Measurements from ENCODE around the gene PFN1. TPM values are rescaled to one million over a fixed set of nuclear protein-coding genes. Genes with fewer than 3 reads are reported as not detected.

PFN1 gene
- polyA plus RNA-seq (2013, experiment 1 of 2), result 1,651 TPM
- 1,671 TPM for polyA plus RNA-seq (2013, experiment 2 of 2)

- H3K14ac ChIP-seq (ENCODE audit: low read length in 2 of 2), result peak within 1 kb of the TSS; percentile 50 to 100
- 0% methylated on average over 33 of the region's 59 CpGs for WGBS
Measured at GRCh38 chr17:4948166-4948930, at the start of gene PFN1. Gene PFN1, minus strand, starts transcription at chr17:4948530. Its CDS starts 136 bp downstream, at chr17:4948394.

GRCh38 chr17:4997302-4998026, 49.1 kb upstream of the PFN1 start, which contains the start of the genes INCA1 and KIF1C:
Gene INCA1, minus strand, starts transcription at chr17:4997522. Its CDS starts 3,085 bp downstream, at chr17:4994437.
Gene KIF1C, plus strand, starts transcription at chr17:4997950. Its CDS starts 2,297 bp downstream, at chr17:5000247.
- Histone ChIP-seq H2BK120ac (ENCODE audit: low read depth, low read length) (peak within 1 kb of the TSS; percentile 88), H2BK12ac (ENCODE audit: low read length in 2 of 2) (peak within 1 kb of the TSS; percentile 38 to 61)

More at GRCh38 chr17:4948166-4948930, at the start of gene PFN1:
- H2BK5ac ChIP-seq (ENCODE audit: low read depth, low read length, poor library complexity, severe bottlenecking), result peak within 1 kb of the TSS; percentile 99
- H3K4ac ChIP-seq (ENCODE audit: low read depth in 1 of 2, low read length in 2 of 2), result peak within 1 kb of the TSS; percentile 99 to 100
- peaks cover 29 to 35% of the 10 kb centered on the region in 2 experiments for H3K36me3 ChIP-seq (ENCODE audit: control insufficient read depth in 1 of 2, insufficient read depth in 2 of 2, low read depth in 1 of 2, low read length in 2 of 2)
- H3K9ac ChIP-seq (ENCODE audit: low read length), result peak within 1 kb of the TSS; percentile 97
- no peaks in the 10 kb centered on the region for H3K9me3 ChIP-seq (ENCODE audit: control insufficient read depth, low read length)
- peak within 1 kb of the TSS; percentile 100 for H3K27ac ChIP-seq (ENCODE audit: low read length, poor library complexity, severe bottlenecking)
- peak; percentile 96 for DNase-seq
- H2AFZ ChIP-seq (ENCODE audit: low read depth, low read length), result peak within 1 kb of the TSS; percentile 36
- peaks cover 9% of the 10 kb centered on the region for H3K79me1 ChIP-seq (replicated peaks; ENCODE audit: low read length, poor library complexity, severe bottlenecking)
- H2AK5ac ChIP-seq (ENCODE audit: low read length, severe bottlenecking), result peak within 1 kb of the TSS; percentile 99
- peak within 1 kb of the TSS; percentile 87 for H2BK12ac ChIP-seq (ENCODE audit: low read length in 2 of 2)
- peak within 1 kb of the TSS; percentile 96 for H4K8ac ChIP-seq (ENCODE audit: low read length)
- peak within 1 kb of the TSS; percentile 92 for H2BK15ac ChIP-seq (ENCODE audit: low read depth, poor library complexity, severe bottlenecking)
- H3K27me3 ChIP-seq (ENCODE audit: control insufficient read depth in 1 of 2, insufficient read depth in 1 of 2, low read length in 2 of 2), result no peaks in the 10 kb centered on the region
- peak within 1 kb of the TSS; percentile 93 for H2BK120ac ChIP-seq (ENCODE audit: low read depth, low read length)
- peak within 1 kb of the TSS; percentile 100 for H4K91ac ChIP-seq (ENCODE audit: low read length)
- H3K4me1 ChIP-seq (ENCODE audit: control insufficient read depth, insufficient read depth, low read depth, low read length), result peaks cover 44% of the 10 kb centered on the region
- H3K18ac ChIP-seq (ENCODE audit: low read depth in 1 of 2, low read length in 2 of 2), result peak within 1 kb of the TSS; percentile 100
- peak within 1 kb of the TSS in 1 of 2 experiments; percentile 98 for H3K23ac ChIP-seq (ENCODE audit: low read length in 2 of 2)
- H3K4me2 ChIP-seq (ENCODE audit: low read length, poor library complexity, severe bottlenecking), result peak within 1 kb of the TSS; percentile 93
- peak within 1 kb of the TSS; percentile 95 to 100 for H3K4me3 ChIP-seq (ENCODE audit: insufficient read depth in 1 of 2, low read depth in 1 of 2, low read length in 2 of 2)

GRCh38 chr17:4994081-4994595, 45.8 kb upstream of the PFN1 start:
- Histone ChIP-seq H3K4me3 (ENCODE audit: insufficient read depth in 1 of 2, low read depth in 1 of 2, low read length in 2 of 2) (no peak overlapping the region), H4K8ac (ENCODE audit: low read length) (no peak overlapping the region), H2BK12ac (ENCODE audit: low read length in 2 of 2) (no peak overlapping the region), H3K36me3 (ENCODE audit: control insufficient read depth in 1 of 2, insufficient read depth in 2 of 2, low read depth in 1 of 2, low read length in 2 of 2) (peaks cover 0 to 7% of the 10 kb centered on the region in 2 experiments), H3K27me3 (ENCODE audit: control insufficient read depth in 1 of 2, insufficient read depth in 1 of 2, low read length in 2 of 2) (no peaks in the 10 kb centered on the region), H3K27ac (ENCODE audit: low read length, poor library complexity, severe bottlenecking) (no peak overlapping the region), H2AK5ac (ENCODE audit: low read length, severe bottlenecking) (no peak overlapping the region), H2BK5ac (ENCODE audit: low read depth, low read length, poor library complexity, severe bottlenecking) (no peak overlapping the region), H3K4me1 (ENCODE audit: control insufficient read depth, insufficient read depth, low read depth, low read length) (peaks cover 14% of the 10 kb centered on the region), H3K79me1 (replicated peaks; ENCODE audit: low read length, poor library complexity, severe bottlenecking) (peaks cover 2% of the 10 kb centered on the region), H2BK15ac (ENCODE audit: low read depth, poor library complexity, severe bottlenecking) (no peak overlapping the region), H3K9ac (ENCODE audit: low read length) (no peak overlapping the region), H3K4ac (ENCODE audit: low read depth in 1 of 2, low read length in 2 of 2) (no peak overlapping the region), H2BK120ac (ENCODE audit: low read depth, low read length) (no peak overlapping the region), H2AFZ (ENCODE audit: low read depth, low read length) (no peak overlapping the region), H3K23ac (ENCODE audit: low read length in 2 of 2) (no peak overlapping the region), H4K91ac (ENCODE audit: low read length) (no peak overlapping the region), H3K9me3 (ENCODE audit: control insufficient read depth, low read length) (no peaks in the 10 kb centered on the region), H3K4me2 (ENCODE audit: low read length, poor library complexity, severe bottlenecking) (no peak overlapping the region), H3K14ac (ENCODE audit: low read length in 2 of 2) (no peak overlapping the region), H3K18ac (ENCODE audit: low read depth in 1 of 2, low read length in 2 of 2) (no peak overlapping the region)
- 77% methylated on average over 6 of the region's 6 CpGs for WGBS
- no peak for DNase-seq

More at GRCh38 chr17:4997302-4998026, 49.1 kb upstream of the PFN1 start, which contains the start of the genes INCA1 and KIF1C:
- Histone ChIP-seq H3K27me3 (ENCODE audit: control insufficient read depth in 1 of 2, insufficient read depth in 1 of 2, low read length in 2 of 2) (no peaks in the 10 kb centered on the region), H3K4me1 (ENCODE audit: control insufficient read depth, insufficient read depth, low read depth, low read length) (peaks cover 26% of the 10 kb centered on the region), H3K9ac (ENCODE audit: low read length) (peak within 1 kb of the TSS; percentile 91), H2AFZ (ENCODE audit: low read depth, low read length) (peak within 1 kb of the TSS; percentile 80), H4K91ac (ENCODE audit: low read length) (peak within 1 kb of the TSS; percentile 72), H3K4ac (ENCODE audit: low read depth in 1 of 2, low read length in 2 of 2) (peak within 1 kb of the TSS; percentile 43 to 88), H2BK15ac (ENCODE audit: low read depth, poor library complexity, severe bottlenecking) (peak within 1 kb of the TSS; percentile 56), H3K27ac (ENCODE audit: low read length, poor library complexity, severe bottlenecking) (peak within 1 kb of the TSS; percentile 63), H2BK5ac (ENCODE audit: low read depth, low read length, poor library complexity, severe bottlenecking) (peak within 1 kb of the TSS; percentile 92), H3K18ac (ENCODE audit: low read depth in 1 of 2, low read length in 2 of 2) (peak within 1 kb of the TSS; percentile 79 to 86), H3K14ac (ENCODE audit: low read length in 2 of 2) (peak within 1 kb of the TSS in 1 of 2 experiments; percentile 91), H3K4me3 (ENCODE audit: insufficient read depth in 1 of 2, low read depth in 1 of 2, low read length in 2 of 2) (peak within 1 kb of the TSS; percentile 88 to 99), H3K36me3 (ENCODE audit: control insufficient read depth in 1 of 2, insufficient read depth in 2 of 2, low read depth in 1 of 2, low read length in 2 of 2) (peaks cover 20 to 28% of the 10 kb centered on the region in 2 experiments), H3K4me2 (ENCODE audit: low read length, poor library complexity, severe bottlenecking) (peak within 1 kb of the TSS; percentile 90), H2AK5ac (ENCODE audit: low read length, severe bottlenecking) (peak within 1 kb of the TSS; percentile 82), H3K79me1 (replicated peaks; ENCODE audit: low read length, poor library complexity, severe bottlenecking) (peaks cover 22% of the 10 kb centered on the region), H4K8ac (ENCODE audit: low read length) (peak within 1 kb of the TSS; percentile 78), H3K9me3 (ENCODE audit: control insufficient read depth, low read length) (no peaks in the 10 kb centered on the region), H3K23ac (ENCODE audit: low read length in 2 of 2) (peak within 1 kb of the TSS in 1 of 2 experiments; percentile 92)
- under 1% methylated on average over 56 of the region's 93 CpGs for WGBS
- peak; percentile 89 for DNase-seq

Data from mesenchymal stem cell (in vitro differentiated cells and primary cell).